HG03342 (cell line): ENCODE data around the gene AJAP1.
"Not testable (repeated sequence)": the region's sequence is repeated elsewhere in the genome, so short reads cannot be mapped to it uniquely, and the experiment has no call there.

Experiments used
- ATAC-seq: cut with Tn5 transposase; IDR thresholded peaks from one replicate; pipeline ENCODE4 v1.9.1; 2021; ENCODE audit warnings: mild to moderate bottlenecking, moderate library complexity; ENCODE audit not compliant: unreplicated experiment

The AJAP1 gene

GRCh38 chr1:4656533-4657140 lies 2.2 kb downstream of the AJAP1 start:
- no peak for ATAC-seq

GRCh38 chr1:4657244-4657789 lies 2.9 kb downstream of the AJAP1 start:
- no peak for ATAC-seq

- no peak for ATAC-seq
These were observed 3.6 kb downstream of the AJAP1 start for GRCh38 chr1:4657960-4658541.

GRCh38 chr1:4658643-4659628 lies 4.5 kb downstream of the AJAP1 start:
- ATAC-seq: no peak

GRCh38 chr1:4660917-4661594 lies 6.6 kb downstream of the AJAP1 start:
- ATAC-seq: no peak

- ATAC-seq: no peak
These were observed 7.1 kb downstream of the AJAP1 start for GRCh38 chr1:4661595-4661917.

GRCh38 chr1:4662168-4662567 lies 7.8 kb downstream of the AJAP1 start:
- no peak for ATAC-seq

- no peak for ATAC-seq
These were observed 8.3 kb downstream of the AJAP1 start for GRCh38 chr1:4662723-4663122.

GRCh38 chr1:4664095-4664494 lies 9.7 kb downstream of the AJAP1 start:
- no peak for ATAC-seq

GRCh38 chr1:4664606-4665005 lies 10.2 kb downstream of the AJAP1 start:
- no peak for ATAC-seq

- ATAC-seq: no peak
These were observed 11.0 kb downstream of the AJAP1 start for GRCh38 chr1:4665456-4665855.

- not testable (repeated sequence) for ATAC-seq
These were observed 12.3 kb downstream of the AJAP1 start for GRCh38 chr1:4666683-4667082.

- no peak for ATAC-seq
These were observed 14.6 kb downstream of the AJAP1 start for GRCh38 chr1:4668743-4669700.

GRCh38 chr1:4670265-4670664 lies 15.9 kb downstream of the AJAP1 start:
- ATAC-seq: no peak

- no peak for ATAC-seq
These were observed 17.4 kb downstream of the AJAP1 start for GRCh38 chr1:4671828-4672227.

GRCh38 chr1:4673494-4673893 lies 19.1 kb downstream of the AJAP1 start:
- ATAC-seq: no peak

- ATAC-seq: no peak
These were observed 19.7 kb downstream of the AJAP1 start for GRCh38 chr1:4674117-4674516.

GRCh38 chr1:4674676-4675075 lies 20.3 kb downstream of the AJAP1 start:
- ATAC-seq: no peak

GRCh38 chr1:4675454-4676186 lies 21.2 kb downstream of the AJAP1 start:
- ATAC-seq: no peak
